ENCODE measurements around the gene TTC8.
A peak's percentile ranks its signal among the peaks of the same experiment; 100 is the strongest.

The TTC8 gene

GRCh38 chr14:88791629-88792472 is 32.6 kb upstream of the TTC8 start:
- TF ChIP-seq, protein P1, sequence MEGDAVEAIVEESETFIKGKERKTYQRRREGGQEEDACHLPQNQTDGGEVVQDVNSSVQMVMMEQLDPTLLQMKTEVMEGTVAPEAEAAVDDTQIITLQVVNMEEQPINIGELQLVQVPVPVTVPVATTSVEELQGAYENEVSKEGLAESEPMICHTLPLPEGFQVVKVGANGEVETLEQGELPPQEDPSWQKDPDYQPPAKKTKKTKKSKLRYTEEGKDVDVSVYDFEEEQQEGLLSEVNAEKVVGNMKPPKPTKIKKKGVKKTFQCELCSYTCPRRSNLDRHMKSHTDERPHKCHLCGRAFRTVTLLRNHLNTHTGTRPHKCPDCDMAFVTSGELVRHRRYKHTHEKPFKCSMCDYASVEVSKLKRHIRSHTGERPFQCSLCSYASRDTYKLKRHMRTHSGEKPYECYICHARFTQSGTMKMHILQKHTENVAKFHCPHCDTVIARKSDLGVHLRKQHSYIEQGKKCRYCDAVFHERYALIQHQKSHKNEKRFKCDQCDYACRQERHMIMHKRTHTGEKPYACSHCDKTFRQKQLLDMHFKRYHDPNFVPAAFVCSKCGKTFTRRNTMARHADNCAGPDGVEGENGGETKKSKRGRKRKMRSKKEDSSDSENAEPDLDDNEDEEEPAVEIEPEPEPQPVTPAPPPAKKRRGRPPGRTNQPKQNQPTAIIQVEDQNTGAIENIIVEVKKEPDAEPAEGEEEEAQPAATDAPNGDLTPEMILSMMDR (conservative IDR thresholded peaks at IDR 0.05), result no peak
- TF ChIP-seq ZFX (IDR thresholded peaks at IDR 0.05), result no peak
- H3K27ac ChIP-seq, result peak overlapping the region; percentile 54

GRCh38 chr14:88792473-88793258 is 31.8 kb upstream of the TTC8 start, which contains the start of gene EML5:
EML5 (minus strand) TSS chr14:88792953; CDS start chr14:88792503, 450 bp downstream.
- peak within 1 kb of the TSS; percentile 54 for H3K27ac ChIP-seq
- TF ChIP-seq, protein P1 (conservative IDR thresholded peaks at IDR 0.05), result peak; percentile 77
- TF ChIP-seq ZFX (IDR thresholded peaks at IDR 0.05), result peak; percentile 42

GRCh38 chr14:88793259-88793625 is 31.2 kb upstream of the TTC8 start:
- H3K27ac ChIP-seq, result peak overlapping the region; percentile 54
- TF ChIP-seq, protein P1 (conservative IDR thresholded peaks at IDR 0.05), result no peak; the same call in 1 of the 2 replicates
- TF ChIP-seq ZFX (IDR thresholded peaks at IDR 0.05), result no peak; the same call in 1 of the 2 replicates

GRCh38 chr14:88798156-88798555 is 26.3 kb upstream of the TTC8 start:
- no peak overlapping the region for H3K27ac ChIP-seq
- TF ChIP-seq, protein P1 (conservative IDR thresholded peaks at IDR 0.05), result no peak
- no peak for TF ChIP-seq ZFX (IDR thresholded peaks at IDR 0.05)

GRCh38 chr14:88799522-88799921 is 24.9 kb upstream of the TTC8 start:
- TF ChIP-seq ZFX (IDR thresholded peaks at IDR 0.05), result no peak
- TF ChIP-seq, protein P1 (conservative IDR thresholded peaks at IDR 0.05), result no peak
- H3K27ac ChIP-seq, result no peak overlapping the region

DNA sequence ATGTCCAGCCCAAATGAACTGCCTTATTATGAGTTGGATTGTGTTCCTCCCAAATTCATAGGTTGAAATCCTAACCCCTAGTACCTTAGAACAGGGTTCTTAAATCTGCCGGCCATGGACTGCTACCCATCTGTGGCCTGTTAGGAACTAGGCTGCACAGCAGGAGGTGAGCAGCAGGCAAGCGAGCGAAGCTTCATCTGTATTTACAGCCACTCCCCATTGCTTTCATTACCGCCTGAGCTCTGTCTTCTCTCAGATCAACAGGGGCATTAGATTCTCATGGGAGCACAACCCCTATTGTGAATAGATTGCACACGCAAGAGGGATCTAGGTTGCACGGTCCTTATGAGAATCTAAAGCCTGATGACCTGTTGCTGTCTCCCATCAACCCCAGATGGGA is 21.9 kb upstream of the TTC8 start:
- H3K27ac ChIP-seq, result no peak overlapping the region
- TF ChIP-seq, protein P1 (conservative IDR thresholded peaks at IDR 0.05), result no peak
- TF ChIP-seq ZFX (IDR thresholded peaks at IDR 0.05), result no peak

DNA sequence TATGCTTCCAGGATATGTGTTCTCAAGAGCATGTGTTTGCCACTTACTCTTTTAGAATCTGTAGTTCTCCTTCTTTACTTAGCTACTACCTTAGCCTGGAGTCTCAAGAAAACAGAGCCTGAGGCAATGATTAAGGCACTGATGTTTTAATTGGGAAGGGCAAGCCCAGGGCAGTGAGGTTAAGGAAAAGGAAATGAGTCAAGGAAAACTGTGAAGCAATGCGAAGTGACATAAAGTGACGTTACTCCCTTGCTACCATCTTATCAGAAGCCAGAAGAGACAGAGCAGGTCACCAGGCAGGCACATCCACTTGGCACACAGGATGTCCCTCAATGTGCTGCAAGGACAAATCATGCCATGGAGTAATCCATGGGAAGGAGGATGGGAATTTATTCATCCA is 20.4 kb upstream of the TTC8 start:
- H3K27ac ChIP-seq, result no peak overlapping the region
- no peak for TF ChIP-seq ZFX (IDR thresholded peaks at IDR 0.05)

Measured in C4-2B (cell line).